GM19328 (cell line): ENCODE results near the gene HLA-DMB.
A peak's percentile ranks its signal among the peaks of the same experiment; 100 is the strongest.

Experiments
- ATAC-seq: cut with Tn5 transposase; IDR thresholded peaks from one replicate; pipeline ENCODE4 v1.9.1; 2021; ENCODE audit warnings: mild to moderate bottlenecking, moderate library complexity; ENCODE audit not compliant: unreplicated experiment

The HLA-DMB gene

DNA sequence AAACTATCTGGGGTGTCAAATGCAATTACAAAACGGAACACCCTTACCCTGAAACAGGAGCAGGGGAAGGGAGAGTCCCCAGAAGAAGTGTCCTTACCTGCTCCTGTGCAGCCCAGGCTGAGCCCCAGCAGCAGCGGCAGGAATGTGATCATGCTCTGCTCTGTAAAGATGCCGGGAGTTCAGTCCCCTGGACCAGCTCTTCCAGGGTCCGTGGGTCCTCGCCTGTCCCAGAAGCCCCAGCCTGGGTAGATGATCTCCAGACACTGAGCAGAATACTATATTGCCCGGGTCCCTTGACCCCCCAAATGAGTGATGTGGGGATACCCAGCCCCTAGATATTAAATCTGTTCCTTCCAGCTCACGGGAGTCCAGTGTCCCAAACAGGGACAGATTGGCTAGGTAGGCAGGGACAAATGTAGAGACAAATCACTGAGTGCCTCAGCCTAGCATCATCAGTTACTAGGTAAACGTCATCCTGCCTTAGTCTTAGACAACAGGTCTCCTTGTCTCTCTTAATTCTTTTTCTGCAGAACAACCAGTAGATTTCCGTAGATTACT lies at the start of gene HLA-DMB:
HLA-DMB (minus strand) TSS at position 373 of the 558 bp plus-strand sequence; CDS start at position 152, 221 bp downstream.
- ATAC-seq: peak; percentile 63

- ATAC-seq: no peak
Measured at GRCh38 chr6:32989368-32989767, 48.5 kb upstream of the HLA-DMB start.

GRCh38 chr6:32984622-32985389 lies 44.0 kb upstream of the HLA-DMB start:
- no peak for ATAC-seq

DNA sequence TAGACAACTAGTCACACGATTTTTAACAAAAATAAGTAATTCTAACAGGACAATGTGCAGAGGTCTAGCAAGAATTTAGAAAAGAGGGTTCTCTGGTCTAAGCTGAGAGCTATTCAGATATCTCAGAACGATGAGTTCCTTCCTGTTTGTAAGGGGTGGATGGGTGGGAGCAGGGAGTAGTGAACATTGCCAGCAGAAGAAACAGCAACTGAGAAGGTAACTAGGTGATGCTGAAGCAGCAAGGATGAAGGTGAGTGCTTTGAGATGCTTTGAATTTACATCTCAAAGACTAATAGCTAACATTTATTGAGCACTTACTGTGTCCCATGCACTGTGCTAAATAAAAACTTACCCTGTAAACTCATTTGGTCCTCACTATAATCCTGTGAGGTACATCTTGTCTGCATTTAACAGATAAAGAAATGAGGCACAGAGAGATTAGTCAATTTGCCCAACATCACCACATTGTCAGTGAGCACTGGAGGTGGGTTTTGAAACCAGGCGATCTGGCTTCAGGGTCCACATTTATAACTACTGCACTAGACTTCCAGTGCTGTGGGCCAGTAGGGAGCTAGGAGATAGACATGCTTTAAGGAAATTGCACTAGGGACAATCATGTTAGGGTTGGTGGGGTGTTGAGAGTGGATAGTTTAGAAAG lies 43.3 kb upstream of the HLA-DMB start:
- ATAC-seq: no peak

DNA sequence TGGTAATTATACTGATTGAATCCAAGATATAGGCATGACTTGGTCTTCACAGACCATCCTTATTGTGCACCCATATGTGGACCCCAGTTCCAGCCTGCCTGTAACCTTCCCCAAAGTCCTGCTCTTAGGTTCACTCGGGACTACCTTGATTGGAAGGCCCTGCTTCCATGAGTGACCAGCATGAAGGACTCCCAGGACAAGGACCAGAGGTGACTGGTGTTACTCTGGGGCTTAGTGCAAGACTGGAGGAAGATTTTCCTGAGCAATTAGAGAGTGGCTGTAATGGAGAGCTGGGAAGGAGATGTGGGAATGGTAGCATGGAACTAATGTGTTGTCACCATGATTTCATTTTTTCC lies 42.6 kb upstream of the HLA-DMB start:
- no peak for ATAC-seq

GRCh38 chr6:32982702-32983492 lies 42.1 kb upstream of the HLA-DMB start:
- ATAC-seq: no peak

DNA sequence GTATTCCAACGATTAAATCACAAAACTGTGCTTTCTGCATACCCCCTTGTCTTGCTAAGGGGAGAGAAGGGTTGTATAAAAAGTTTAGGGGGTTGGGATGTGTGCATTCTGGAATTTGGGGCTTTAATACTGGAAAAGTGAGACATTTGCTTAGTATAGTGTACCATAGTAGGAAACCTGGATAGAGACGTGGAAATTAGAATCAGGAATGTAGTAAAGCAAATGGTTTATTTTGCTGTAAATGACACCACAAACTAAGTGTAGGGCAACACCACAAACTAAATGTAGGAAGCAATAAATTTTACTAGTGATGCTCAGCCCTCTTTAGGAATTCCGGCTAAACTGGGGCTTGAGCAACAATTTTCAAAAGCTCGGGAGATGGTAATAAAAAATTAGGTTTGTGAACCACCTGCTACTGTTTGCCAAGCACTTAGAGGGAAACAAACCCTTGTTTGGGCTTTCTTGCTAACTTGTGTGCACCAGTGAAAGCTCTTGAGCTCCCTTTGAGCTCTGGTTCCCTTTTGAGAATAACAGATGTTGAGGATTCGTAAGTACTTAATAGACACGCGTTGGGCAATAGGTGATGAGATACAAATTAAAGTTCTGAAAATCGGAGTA lies 41.4 kb upstream of the HLA-DMB start:
- no peak for ATAC-seq

DNA sequence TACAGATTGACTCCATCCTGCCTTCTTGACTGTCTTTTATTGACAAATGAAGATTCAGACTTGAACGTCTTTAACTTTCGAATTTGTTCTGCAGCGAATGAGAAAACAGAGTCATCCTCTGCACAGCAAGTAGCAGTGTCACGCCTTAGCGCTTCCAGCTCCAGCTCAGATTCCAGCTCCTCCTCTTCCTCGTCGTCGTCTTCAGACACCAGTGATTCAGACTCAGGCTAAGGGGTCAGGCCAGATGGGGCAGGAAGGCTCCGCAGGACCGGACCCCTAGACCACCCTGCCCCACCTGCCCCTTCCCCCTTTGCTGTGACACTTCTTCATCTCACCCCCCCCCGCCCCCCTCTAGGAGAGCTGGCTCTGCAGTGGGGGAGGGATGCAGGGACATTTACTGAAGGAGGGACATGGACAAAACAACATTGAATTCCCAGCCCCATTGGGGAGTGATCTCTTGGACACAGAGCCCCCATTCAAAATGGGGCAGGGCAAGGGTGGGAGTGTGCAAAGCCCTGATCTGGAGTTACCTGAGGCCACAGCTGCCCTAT lies 39.7 kb upstream of the HLA-DMB start:
- ATAC-seq: no peak

- no peak for ATAC-seq
Measured at GRCh38 chr6:32979720-32980487, 39.1 kb upstream of the HLA-DMB start.

- no peak for ATAC-seq
Measured at GRCh38 chr6:32977953-32978324, 37.1 kb upstream of the HLA-DMB start.

DNA sequence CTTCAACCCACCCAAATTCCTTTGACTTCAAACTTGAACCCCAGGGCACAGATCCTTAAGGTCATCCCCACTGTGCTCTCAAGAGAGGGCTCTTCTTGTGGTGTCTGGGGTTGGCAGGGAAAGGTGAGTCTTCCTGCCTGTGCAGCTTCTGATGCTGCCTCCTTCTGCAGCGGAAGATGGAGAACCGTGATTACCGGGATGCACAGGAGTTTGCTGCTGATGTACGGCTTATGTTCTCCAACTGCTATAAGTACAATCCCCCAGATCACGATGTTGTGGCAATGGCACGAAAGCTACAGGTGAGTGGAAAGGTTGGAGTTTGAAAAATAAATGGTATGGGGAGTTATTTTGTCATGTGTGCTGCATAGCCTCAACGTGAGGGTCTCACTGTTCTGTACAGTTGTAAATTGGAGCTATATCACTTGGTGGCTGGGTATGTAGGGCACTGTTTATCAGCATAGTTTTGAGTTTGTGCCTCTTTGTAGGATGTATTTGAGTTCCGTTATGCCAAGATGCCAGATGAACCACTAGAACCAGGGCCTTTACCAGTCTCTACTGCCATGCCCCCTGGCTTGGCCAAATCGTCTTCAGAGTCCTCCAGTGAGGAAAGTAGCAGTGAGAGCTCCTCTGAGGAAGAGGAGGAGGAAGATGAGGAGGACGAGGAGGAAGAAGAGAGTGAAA lies 36.6 kb upstream of the HLA-DMB start:
- ATAC-seq: no peak

- ATAC-seq: no peak
Measured at GRCh38 chr6:32976334-32977069, 35.7 kb upstream of the HLA-DMB start.

- ATAC-seq: no peak
Measured at GRCh38 chr6:32975886-32976285, 35.1 kb upstream of the HLA-DMB start.

DNA sequence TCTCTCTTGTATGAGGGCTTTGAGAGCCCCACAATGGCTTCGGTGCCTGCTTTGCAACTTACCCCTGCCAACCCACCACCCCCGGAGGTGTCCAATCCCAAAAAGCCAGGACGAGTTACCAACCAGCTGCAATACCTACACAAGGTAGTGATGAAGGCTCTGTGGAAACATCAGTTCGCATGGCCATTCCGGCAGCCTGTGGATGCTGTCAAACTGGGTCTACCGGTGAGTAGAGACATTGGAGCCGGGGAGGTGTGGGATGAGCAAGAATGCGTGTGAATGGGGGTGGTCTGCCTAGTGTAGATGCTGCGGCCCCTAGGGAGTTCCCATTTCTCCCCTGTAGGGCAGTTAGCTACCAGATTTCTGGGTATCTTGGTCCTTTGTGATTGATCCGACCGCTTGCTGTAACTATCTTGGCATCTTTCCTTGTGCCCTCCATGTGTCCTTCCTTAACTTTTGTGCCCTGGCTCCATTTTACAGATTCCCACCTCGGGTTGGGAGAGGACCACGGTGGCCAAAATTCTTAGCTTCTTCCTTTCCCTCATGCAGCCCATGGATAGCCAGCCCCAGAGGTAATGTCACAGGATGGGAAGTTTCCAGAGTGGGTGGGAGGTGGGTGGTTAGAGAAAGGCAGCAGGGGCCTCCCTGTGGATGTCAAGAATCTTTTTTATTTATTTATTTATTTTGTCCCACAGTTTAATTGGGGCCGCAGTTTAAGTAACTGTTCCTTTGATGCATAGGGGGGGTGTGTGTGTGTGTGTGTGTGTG lies 33.9 kb upstream of the HLA-DMB start:
- ATAC-seq: no peak

GRCh38 chr6:32974016-32974333 lies 33.1 kb upstream of the HLA-DMB start:
- ATAC-seq: no peak

GRCh38 chr6:32973144-32974015 lies 32.6 kb upstream of the HLA-DMB start:
- ATAC-seq: no peak
